NCI-H345 treated with DMSO at 0.1 percent for 48 hours (cell line): Measurements from ENCODE around the gene NISCH.

Experiments
- DNase-seq: peaks from one replicate; lab custom pipeline; 2025; ENCODE audit not compliant: unreplicated experiment; lab: John Stamatoyannopoulos, UW

NISCH gene

DNA sequence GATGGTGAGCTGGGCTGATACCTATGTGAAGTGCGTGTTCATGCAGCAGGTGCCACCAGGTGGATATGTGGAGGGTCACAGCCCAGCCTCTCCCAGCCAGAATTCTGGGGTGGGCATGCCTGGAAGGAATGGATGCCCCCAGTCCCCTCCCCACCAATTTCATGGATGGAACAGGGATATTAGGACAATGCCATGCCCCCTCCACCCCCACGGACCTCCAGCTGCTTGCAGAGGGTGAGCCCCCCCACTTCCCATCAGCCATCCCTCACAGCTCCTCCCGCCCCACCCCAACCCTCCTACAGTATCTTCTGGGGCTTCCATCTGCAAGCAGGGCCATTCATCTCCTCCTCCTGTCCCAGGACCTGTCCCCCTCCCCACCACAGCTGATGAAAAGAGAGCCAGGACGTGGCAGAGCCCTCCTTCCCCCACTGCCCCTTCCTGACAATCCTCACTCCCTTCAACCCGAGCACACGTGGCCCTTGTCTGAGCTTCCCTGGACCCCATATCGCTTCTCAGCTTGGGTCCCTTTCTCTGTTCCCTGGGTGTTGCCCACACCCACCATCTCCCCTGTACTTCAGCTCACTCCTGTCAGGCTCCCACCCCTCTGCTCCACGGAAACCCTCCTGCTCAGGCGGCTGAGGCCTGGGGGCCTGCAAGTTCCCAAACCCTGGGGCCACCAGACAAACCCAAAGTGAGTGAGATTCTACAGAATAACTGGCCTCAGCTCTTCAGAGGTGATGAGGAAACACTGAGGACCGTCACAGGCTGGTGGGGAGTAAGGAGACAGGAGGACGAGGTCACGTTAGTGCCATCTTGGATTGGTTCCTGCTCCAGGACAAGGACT lies 7.7 kb upstream of the NISCH start:
- DNase-seq: no peak

DNA sequence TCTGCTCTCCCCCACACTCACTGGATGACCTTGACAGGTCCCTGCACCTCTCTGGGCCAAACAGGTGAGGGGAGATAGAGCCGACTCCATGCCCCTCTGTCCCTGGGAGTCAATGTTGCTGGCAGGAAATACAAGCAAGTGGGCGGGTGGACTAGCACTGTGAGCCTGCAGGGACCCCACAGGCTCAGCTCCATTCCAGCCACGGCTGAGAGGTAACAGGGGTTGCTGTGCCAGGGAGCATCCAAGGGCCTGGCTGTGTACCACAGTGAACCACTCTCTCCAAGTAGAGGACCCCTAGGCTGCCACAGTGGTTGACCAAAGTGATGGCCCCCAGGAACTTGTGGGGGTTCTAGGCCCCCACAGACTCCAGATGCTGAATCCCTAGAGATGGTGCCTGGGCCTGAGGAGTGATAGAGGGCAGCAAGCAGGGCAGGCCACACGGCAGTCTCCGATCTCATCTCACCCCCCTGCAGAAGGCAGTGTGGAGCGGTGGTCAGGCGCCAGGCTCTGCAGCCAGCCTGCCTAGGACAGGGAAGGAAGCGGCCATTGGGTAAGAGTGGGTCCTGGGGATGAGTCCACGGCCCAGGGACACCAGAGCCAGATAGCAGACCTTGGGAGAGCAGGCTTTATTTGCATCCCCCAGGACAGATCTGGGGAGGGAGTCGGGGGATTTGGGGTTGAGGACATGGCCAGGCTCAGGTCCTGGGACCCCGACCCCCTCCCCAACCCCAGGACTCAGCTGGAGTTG lies 4.7 kb upstream of the NISCH start:
- DNase-seq: no peak

- no peak for DNase-seq
These were observed 3.9 kb upstream of the NISCH start for GRCh38 chr3:52451237-52452083.

- DNase-seq: no peak
These were observed 3.3 kb upstream of the NISCH start for GRCh38 chr3:52452126-52452525.

DNA sequence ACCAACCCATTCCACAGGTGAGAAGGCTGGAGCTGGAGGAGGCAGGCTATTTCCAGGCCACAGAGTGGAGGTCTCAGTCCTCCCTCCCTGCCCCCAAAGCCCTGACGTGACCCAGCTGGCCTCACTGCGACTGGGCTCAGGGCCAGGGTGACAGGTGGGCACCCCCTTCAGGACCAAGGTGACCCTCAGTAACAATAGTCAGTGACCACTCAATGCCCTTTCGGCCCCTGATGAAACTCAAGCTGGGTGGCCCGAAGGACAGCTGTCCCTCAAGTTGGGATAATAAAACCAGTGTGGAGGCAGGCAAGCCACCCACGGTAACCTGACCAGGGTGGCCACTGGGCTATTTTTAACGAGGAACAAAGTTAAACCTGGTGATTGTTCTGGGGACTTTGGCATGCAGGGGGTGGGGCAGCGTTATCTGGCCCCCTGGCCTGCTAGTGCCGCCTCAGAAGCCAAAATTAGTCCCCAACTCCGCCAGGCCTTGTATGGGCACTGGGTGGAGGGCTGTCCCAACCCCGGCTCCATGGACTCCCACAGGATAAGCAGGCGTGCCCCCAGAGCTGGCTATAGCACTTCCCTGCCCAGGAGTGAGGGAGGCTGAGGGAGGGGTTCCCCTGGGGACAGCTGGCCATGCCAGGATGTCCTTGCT lies 2.7 kb upstream of the NISCH start:
- no peak for DNase-seq

DNA sequence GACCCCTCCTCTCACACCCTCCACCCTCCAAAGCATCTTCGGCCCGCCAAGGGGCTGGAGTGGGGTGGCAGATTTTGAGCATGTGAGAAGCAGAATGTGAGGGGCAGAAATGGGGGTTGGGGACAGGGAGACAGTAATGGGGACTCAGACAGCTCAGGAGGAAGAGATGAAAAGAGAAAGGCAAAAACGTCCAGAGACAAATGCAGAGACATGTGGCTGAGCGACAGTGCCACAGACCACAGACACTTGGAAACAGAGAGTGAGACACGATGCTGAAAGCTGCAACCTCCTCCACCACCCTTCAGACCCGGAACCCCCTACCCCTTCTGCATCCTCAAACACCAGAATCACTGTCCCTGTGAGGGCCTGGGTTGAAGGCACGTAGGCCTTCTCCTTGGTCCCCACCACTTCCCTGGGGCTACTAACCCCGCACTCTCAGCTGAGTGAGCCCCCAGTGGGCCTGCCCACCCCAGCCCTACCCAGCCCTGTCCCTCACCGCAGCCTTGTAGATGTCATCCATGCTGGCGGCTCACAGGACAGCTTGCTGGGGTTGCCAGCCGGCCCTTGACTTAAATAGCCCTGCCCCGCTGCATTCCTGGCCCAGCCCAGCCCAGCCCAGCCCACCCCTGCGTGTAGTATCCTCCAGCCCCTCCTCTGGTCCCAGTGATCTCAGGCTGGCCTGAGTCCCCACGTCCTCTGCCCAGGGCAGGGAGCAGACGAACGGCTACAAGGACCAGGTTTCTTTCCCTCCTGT lies 1.7 kb upstream of the NISCH start, which contains the start of gene TNNC1:
Gene TNNC1 (minus strand): TSS at position 546 of the 754 bp plus-strand sequence. CDS start 26 bp downstream, at position 520.
- no peak for DNase-seq

DNA sequence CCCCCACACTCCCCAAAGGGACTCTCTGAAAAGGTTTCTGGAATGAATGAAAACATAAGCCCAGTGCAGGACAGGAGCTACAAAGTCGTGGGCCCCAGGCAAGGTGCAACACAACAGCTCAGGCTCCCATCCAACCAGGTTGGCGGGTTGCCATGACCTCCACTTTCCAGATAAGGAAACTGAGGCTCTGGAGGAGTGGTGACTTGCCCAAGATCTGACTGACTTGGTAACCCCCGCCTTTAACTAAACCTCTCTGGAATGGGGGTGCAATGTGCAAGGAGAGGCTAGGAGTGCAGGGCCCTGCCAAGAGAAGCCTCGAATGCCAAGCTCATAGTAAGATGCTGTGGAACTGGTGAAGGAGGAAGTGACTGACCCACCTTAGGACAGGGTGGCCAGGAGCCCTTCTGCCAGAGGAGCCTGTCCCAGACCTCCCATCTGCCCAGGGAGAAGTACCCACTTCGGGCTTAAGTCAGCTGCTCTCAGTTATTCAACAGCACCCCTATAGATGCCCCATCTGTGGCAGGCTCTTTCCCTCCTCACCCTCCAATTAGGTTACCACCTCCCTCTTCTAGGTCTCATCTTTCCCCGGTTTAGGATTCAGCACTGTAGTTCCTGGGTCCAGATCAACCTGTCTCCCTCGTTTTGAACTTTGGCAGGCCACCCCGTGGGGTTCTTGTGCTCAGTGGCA lies 1.0 kb upstream of the NISCH start:
- DNase-seq: no peak

DNA sequence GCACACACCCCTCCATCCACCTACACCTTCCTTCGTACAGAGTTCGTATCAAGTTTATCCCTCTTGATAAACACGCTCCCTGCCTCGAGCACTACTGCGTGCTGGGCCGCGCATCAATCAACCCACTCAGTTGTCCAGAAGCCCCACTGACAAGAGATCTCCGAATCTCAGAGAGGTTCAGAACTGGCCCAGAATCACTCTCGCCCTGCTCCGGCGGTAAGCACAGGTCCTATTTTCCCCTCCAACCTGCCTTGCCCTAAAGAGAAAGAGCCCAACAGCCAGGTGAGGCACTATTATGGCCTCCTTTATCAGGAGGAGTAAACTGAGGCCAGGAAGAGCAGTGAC lies 494 bp upstream of the NISCH start:
- DNase-seq: no peak

- DNase-seq: no peak
These were observed 880 bp downstream of the NISCH start for GRCh38 chr3:52456169-52456799.

DNA sequence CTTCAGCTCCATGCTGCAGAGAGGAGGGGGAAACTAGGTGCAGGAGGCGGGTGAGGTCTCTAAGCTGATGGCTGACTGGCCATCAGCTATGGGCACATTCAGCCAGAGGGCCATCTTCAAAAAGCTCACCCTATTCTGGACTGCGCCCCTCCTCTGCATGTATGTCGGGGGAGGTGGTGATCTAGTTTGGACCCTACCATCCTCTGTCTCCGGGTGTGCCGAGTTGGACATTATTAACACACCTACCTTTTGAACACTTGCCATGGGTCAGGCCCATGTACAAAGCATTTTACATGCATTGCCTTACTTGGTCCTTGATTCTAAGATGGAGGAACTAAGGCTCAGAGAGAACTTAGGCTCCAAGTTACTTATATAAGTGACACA lies 1.4 kb downstream of the NISCH start:
- DNase-seq: no peak

DNA sequence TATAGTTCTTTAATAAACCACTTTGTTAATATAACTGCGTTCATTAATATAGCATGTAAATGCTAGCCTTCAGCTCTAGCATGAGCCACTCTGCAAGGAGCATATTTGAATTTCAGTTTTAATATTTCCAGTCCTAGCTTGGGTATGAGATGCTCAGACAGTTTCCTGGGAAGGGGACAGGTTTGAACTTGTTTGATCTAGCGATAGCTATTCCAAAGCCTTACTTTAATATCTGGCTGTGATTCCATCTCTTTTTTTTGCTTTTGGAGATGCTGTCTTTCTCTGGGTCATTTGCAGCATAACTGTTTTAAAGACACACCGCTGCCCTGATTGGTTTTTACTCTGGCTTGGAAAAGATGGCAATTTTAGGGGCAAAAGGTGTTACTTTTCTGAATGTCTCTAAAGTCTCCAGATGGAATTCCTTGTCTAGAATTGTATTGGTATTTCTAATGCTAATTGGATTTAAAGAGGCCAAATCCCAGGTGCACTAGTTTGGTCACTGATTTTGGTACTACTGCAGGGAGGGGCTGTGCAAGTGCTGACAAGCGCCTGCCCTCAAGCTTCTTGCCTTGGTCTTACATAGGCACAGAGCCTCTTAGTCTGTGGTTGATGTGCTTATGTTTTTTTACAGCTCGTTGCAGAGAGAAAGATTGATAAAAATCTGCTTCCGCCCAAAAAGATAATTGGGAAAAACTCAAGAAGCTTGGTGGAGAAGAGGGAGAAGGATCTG lies 2.8 kb downstream of the NISCH start:
- DNase-seq: no peak

- DNase-seq: no peak
These were observed 3.6 kb downstream of the NISCH start for GRCh38 chr3:52458770-52459545.

GRCh38 chr3:52461874-52462273 lies 6.5 kb downstream of the NISCH start:
- no peak for DNase-seq

DNA sequence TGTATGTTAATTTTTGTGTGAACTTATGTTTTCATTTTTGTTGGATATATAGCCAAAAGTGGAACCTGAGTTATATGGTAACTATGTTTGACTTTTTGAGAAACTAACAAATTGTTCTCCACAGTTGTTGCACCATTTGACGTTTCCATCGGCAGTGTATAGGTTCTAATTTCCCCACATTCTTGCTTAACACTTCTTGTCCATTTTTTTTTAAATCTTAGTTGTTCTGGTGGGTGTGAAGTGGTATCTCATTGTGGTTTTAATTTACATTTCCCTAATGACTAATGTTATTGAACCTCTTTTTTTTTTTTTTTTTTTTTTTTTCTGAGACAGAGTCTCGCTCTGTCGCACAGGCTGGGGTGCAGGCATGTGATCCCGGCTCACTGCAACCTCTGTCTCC lies 8.0 kb downstream of the NISCH start:
- DNase-seq: no peak

DNA sequence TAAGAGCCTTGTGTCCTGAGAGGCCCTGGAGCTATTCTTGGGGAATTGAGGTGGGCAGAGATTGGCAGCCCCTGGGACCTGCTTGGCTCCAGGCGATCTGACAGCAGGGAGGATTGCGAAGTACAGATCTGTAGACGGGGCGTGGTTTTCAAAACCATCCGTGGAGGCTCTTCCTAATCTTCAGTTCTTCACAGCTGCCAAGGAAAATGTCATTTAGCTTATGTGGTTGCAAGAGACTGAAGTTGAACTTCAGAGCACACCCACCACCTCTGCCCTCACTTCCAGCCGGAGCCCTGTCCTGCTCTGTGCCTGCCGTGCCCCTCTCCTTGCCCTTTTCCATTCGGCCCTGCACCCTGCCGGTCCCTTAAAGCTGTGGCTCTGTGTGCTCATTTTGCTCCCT lies 12.9 kb downstream of the NISCH start:
- no peak for DNase-seq

DNA sequence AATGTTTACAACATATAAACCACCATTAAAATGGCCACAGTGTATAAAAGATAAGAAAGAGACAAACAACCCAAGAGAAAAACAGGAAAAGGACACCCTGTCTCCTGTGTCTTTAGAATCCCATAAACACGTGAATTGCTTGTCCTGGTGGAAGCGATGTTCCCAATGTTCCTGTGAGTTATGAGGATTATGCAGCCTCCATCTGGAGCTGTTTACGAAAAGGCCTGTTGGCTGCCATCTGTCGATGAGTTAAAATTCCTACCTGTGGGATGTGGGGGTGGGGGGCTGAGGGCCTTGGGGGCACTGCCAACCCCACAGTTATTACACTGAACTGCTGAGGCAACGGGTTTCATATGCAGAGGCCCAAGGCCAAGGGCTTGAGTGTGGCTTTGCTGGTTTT lies 13.6 kb downstream of the NISCH start:
- no peak for DNase-seq

GRCh38 chr3:52470920-52471319 lies 15.5 kb downstream of the NISCH start:
- no peak for DNase-seq
